HG03432 (cell line): ENCODE data around the gene ACP4.
"Not testable (repeated sequence)": the region's sequence is repeated elsewhere in the genome, so short reads cannot be mapped to it uniquely, and the experiment has no call there.

Experiments used
- ATAC-seq: cut with Tn5 transposase; IDR thresholded peaks from one replicate; pipeline ENCODE4 v1.9.1; 2021; ENCODE audit warnings: mild to moderate bottlenecking, moderate library complexity; ENCODE audit not compliant: unreplicated experiment

Gene ACP4

GRCh38 chr19:50796634-50797428, 6.6 kb downstream of the ACP4 start:
- ATAC-seq, result no peak

- ATAC-seq, result no peak
Measured at GRCh38 chr19:50797429-50797780, 7.2 kb downstream of the ACP4 start.

GRCh38 chr19:50797781-50798658, 7.8 kb downstream of the ACP4 start:
- ATAC-seq, result no peak

GRCh38 chr19:50798659-50799546, 8.7 kb downstream of the ACP4 start:
- ATAC-seq, result no peak

GRCh38 chr19:50799547-50799851, 9.3 kb downstream of the ACP4 start:
- no peak for ATAC-seq

- ATAC-seq, result no peak
Measured at GRCh38 chr19:50801107-50801506, 10.9 kb downstream of the ACP4 start.

- ATAC-seq, result peak; percentile 15
Measured at GRCh38 chr19:50803633-50804419, 13.6 kb downstream of the ACP4 start.

GRCh38 chr19:50804420-50805272, 14.4 kb downstream of the ACP4 start:
- peak; percentile 90 for ATAC-seq

- ATAC-seq, result no peak
Measured at GRCh38 chr19:50808856-50809255, 18.6 kb downstream of the ACP4 start.

- not testable (repeated sequence) for ATAC-seq
Measured at GRCh38 chr19:50811622-50812238, 21.5 kb downstream of the ACP4 start.

- ATAC-seq, result no peak
Measured at GRCh38 chr19:50812474-50812873, 22.3 kb downstream of the ACP4 start.

- ATAC-seq, result no peak
Measured at GRCh38 chr19:50814883-50815282, 24.7 kb downstream of the ACP4 start.

- ATAC-seq, result no peak
Measured at GRCh38 chr19:50815439-50815838, 25.2 kb downstream of the ACP4 start.

GRCh38 chr19:50817941-50818858, 28.0 kb downstream of the ACP4 start:
- ATAC-seq, result peak; percentile 56

GRCh38 chr19:50818859-50819472, 28.8 kb downstream of the ACP4 start:
- no peak for ATAC-seq

- no peak for ATAC-seq
Measured at GRCh38 chr19:50819636-50820035, 29.4 kb downstream of the ACP4 start.

- ATAC-seq, result no peak
Measured at GRCh38 chr19:50820086-50820485, 29.9 kb downstream of the ACP4 start.
